ENCODE results near the gene HIF1A.

GRCh38 chr14:61761557-61761956 is 66.2 kb downstream of the HIF1A start:
- TF ChIP-seq CTCF (conservative IDR thresholded peaks at IDR 0.05 in 1 of 2, IDR thresholded peaks at IDR 0.05 in 1 of 2; ENCODE audit: low read depth in 1 of 2, low read length in 2 of 2) (no peak), EZH2 (IDR thresholded peaks at IDR 0.05; ENCODE audit: low read length, missing control alignments) (no peak)
